22Rv1 (cell line): ENCODE measurements around the gene SCYL2.

Experiments used
- CTCF ChIP-seq: fragments of 450-650 bp; IDR thresholded peaks from 2 replicates; pipeline ENCODE4 v1.5.1; 2017; ENCODE audit warnings: mild to moderate bottlenecking
- ZFX ChIP-seq: fragments of 450-650 bp; IDR thresholded peaks from 2 replicates; pipeline ENCODE4 v1.6.1; 2017; ENCODE audit warnings: antibody characterized with exemption, borderline replicate concordance

- no peak for TF ChIP-seq CTCF
- TF ChIP-seq ZFX, result no peak
Measured at GRCh38 chr12:100249941-100250340, 17.0 kb upstream of the SCYL2 start.
